ENCODE results near the gene UBE2H.

Gene UBE2H

GRCh38 chr7:129952653-129953560, at the start of gene UBE2H:
UBE2H (minus strand) TSS chr7:129952960; CDS start chr7:129952555, 405 bp downstream.
- Histone ChIP-seq H4K20me1 (ENCODE audit: low read depth, low read length) (no peaks in the 10 kb centered on the region; the same call in 1 of the 2 replicates), H3K27me3 (ENCODE audit: low read length) (no peaks in the 10 kb centered on the region), H3K9ac (ENCODE audit: low read length) (peak within 1 kb of the TSS; percentile 77), H3K9me3 (ENCODE audit: insufficient read depth, low read length) (no peaks in the 10 kb centered on the region), H3F3A (ENCODE audit: insufficient read depth) (peaks cover 24% of the 10 kb centered on the region), H3K36me3 (ENCODE audit: low read length) (no peaks in the 10 kb centered on the region), H3K27ac (ENCODE audit: low read depth, low read length) (peak within 1 kb of the TSS; percentile 83), H3K4me2 (ENCODE audit: low read depth, low read length, poor library complexity, severe bottlenecking) (peak within 1 kb of the TSS; percentile 98), H3K79me2 (ENCODE audit: insufficient read depth, low read length) (peaks cover 42% of the 10 kb centered on the region), H2AFZ (ENCODE audit: low read depth, low read length, severe bottlenecking) (peak within 1 kb of the TSS; percentile 79), H3K4me3 (ENCODE audit: insufficient read depth, low read length, poor library complexity, severe bottlenecking) (peak within 1 kb of the TSS; percentile 78), H3K9me2 (replicated peaks; ENCODE audit: insufficient read depth, low read length) (no peaks in the 10 kb centered on the region)
- TF ChIP-seq EZH2phosphoT487 (conservative IDR thresholded peaks at IDR 0.05; ENCODE audit: low read length), result no peak
- TF ChIP-seq, protein P1, sequence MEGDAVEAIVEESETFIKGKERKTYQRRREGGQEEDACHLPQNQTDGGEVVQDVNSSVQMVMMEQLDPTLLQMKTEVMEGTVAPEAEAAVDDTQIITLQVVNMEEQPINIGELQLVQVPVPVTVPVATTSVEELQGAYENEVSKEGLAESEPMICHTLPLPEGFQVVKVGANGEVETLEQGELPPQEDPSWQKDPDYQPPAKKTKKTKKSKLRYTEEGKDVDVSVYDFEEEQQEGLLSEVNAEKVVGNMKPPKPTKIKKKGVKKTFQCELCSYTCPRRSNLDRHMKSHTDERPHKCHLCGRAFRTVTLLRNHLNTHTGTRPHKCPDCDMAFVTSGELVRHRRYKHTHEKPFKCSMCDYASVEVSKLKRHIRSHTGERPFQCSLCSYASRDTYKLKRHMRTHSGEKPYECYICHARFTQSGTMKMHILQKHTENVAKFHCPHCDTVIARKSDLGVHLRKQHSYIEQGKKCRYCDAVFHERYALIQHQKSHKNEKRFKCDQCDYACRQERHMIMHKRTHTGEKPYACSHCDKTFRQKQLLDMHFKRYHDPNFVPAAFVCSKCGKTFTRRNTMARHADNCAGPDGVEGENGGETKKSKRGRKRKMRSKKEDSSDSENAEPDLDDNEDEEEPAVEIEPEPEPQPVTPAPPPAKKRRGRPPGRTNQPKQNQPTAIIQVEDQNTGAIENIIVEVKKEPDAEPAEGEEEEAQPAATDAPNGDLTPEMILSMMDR (IDR thresholded peaks at IDR 0.05; ENCODE audit: insufficient read depth, low read length, poor library complexity, severe bottlenecking), result no peak

- H2AFZ ChIP-seq (ENCODE audit: low read depth, low read length, severe bottlenecking), result no peak overlapping the region
- TF ChIP-seq EZH2phosphoT487 (conservative IDR thresholded peaks at IDR 0.05; ENCODE audit: low read length), result no peak
- TF ChIP-seq, protein P1 (IDR thresholded peaks at IDR 0.05; ENCODE audit: insufficient read depth, low read length, poor library complexity, severe bottlenecking), result no peak
Measured at GRCh38 chr7:129998446-129998845, 45.7 kb upstream of the UBE2H start.

DNA sequence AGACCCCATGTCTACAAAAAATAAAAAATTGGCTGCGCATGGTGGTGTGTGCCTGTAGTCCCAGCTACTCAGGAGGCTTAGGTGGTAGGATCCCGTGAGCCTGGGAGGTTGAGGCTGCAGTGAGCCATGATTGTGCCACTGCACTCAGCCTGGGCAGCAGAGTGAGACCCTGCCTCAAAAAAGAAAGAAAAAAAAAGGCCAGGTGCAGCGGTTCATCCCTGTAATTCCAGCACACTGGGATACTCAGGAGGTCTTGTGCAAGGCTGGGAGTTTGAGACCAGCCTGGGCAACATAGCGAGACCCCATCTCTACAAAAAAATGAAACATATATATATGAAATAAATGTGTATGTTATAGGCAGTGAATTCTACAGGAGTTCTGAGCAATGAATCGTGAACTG, 44.5 kb upstream of the UBE2H start:
- no peak overlapping the region for H3K4me3 ChIP-seq (ENCODE audit: insufficient read depth, low read length, poor library complexity, severe bottlenecking)
- H3K4me2 ChIP-seq (ENCODE audit: low read depth, low read length, poor library complexity, severe bottlenecking), result no peak overlapping the region
- H4K20me1 ChIP-seq (ENCODE audit: low read depth, low read length), result no peaks in the 10 kb centered on the region
- H3K27me3 ChIP-seq (ENCODE audit: low read length), result no peaks in the 10 kb centered on the region
- no peak overlapping the region for H2AFZ ChIP-seq (ENCODE audit: low read depth, low read length, severe bottlenecking)
- H3K27ac ChIP-seq (ENCODE audit: low read depth, low read length), result no peak overlapping the region
- H3K9me3 ChIP-seq (ENCODE audit: insufficient read depth, low read length), result no peaks in the 10 kb centered on the region
- H3K9me2 ChIP-seq (replicated peaks; ENCODE audit: insufficient read depth, low read length), result no peaks in the 10 kb centered on the region
- no peaks in the 10 kb centered on the region for H3K79me2 ChIP-seq (ENCODE audit: insufficient read depth, low read length)
- TF ChIP-seq, protein P1 (IDR thresholded peaks at IDR 0.05; ENCODE audit: insufficient read depth, low read length, poor library complexity, severe bottlenecking), result no peak
- TF ChIP-seq EZH2phosphoT487 (conservative IDR thresholded peaks at IDR 0.05; ENCODE audit: low read length), result no peak
- H3F3A ChIP-seq (ENCODE audit: insufficient read depth), result no peaks in the 10 kb centered on the region
- no peak overlapping the region for H3K9ac ChIP-seq (ENCODE audit: low read length)
- no peaks in the 10 kb centered on the region for H3K36me3 ChIP-seq (ENCODE audit: low read length)

More at GRCh38 chr7:129998446-129998845, 45.7 kb upstream of the UBE2H start:
- Histone ChIP-seq H3K9me3 (ENCODE audit: insufficient read depth, low read length) (no peaks in the 10 kb centered on the region), H3K27ac (ENCODE audit: low read depth, low read length) (no peak overlapping the region), H3K9ac (ENCODE audit: low read length) (no peak overlapping the region), H4K20me1 (ENCODE audit: low read depth, low read length) (no peaks in the 10 kb centered on the region), H3K4me3 (ENCODE audit: insufficient read depth, low read length, poor library complexity, severe bottlenecking) (no peak overlapping the region), H3K4me2 (ENCODE audit: low read depth, low read length, poor library complexity, severe bottlenecking) (no peak overlapping the region), H3K27me3 (ENCODE audit: low read length) (no peaks in the 10 kb centered on the region), H3K36me3 (ENCODE audit: low read length) (no peaks in the 10 kb centered on the region), H3K9me2 (replicated peaks; ENCODE audit: insufficient read depth, low read length) (no peaks in the 10 kb centered on the region), H3K79me2 (ENCODE audit: insufficient read depth, low read length) (no peaks in the 10 kb centered on the region), H3F3A (ENCODE audit: insufficient read depth) (no peaks in the 10 kb centered on the region)
